ENCODE results near the gene CDC5L.
"Not testable (repeated sequence)": the region's sequence is repeated elsewhere in the genome, so short reads cannot be mapped to it uniquely, and the experiment has no call there.

The CDC5L gene

DNA sequence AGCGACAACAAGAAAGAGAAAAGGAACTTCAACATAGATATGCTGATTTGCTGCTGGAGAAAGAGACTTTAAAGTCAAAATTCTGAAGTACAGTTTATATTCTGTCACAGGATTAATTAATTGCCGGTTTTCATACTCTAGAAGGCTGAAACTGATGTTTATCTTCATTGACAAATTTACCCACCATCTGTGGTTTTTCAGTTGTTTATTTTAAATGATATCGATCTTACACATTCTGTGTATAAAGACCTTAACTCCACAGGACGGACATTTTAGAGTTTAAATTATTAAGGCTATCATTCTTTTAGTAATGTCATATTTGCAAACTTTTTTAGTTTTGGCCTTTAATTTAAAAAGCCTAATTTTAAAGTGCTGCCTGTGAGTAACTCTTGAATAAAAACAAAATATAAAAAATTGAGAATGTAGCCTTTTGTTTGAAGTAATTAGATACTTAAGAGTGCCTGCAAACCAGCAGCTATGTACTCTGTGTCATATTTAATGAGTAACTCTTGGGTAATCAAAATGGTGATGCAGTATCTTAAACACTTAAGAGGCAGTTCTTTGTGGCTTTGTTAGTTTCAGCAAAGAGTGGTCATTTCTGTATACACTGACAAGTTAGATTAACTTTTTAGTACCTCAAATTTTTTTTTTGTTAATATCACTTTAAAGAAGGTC lies 59.3 kb downstream of the CDC5L start:
- no CpG with 5 or more reads among the region's 4 CpGs for WGBS, 2 donors (ENCODE audit: extremely low coverage in 2 of 2, insufficient read length in 2 of 2, insufficient replicate concordance in 1 of 2)

GRCh38 chr6:44449181-44449580 lies 61.7 kb downstream of the CDC5L start:
- H4K8ac ChIP-seq (ENCODE audit: low read depth, low read length); H4K91ac ChIP-seq (ENCODE audit: low read depth, low read length, poor library complexity); H2BK15ac ChIP-seq (ENCODE audit: low read length); H2BK120ac ChIP-seq (ENCODE audit: low read depth, low read length); H3K14ac ChIP-seq (ENCODE audit: low read length); H2AFZ ChIP-seq (ENCODE audit: low read length); H3K18ac ChIP-seq (ENCODE audit: low read length); H3K4me3 ChIP-seq (ENCODE audit: low read length in 2 of 2); H2BK5ac ChIP-seq (ENCODE audit: low read length); H3K27me3 ChIP-seq (ENCODE audit: control insufficient read depth in 3 of 3, insufficient read depth in 3 of 3, low read depth in 1 of 3, low read length in 3 of 3); H3K4me1 ChIP-seq (ENCODE audit: control insufficient read depth in 2 of 2, insufficient read depth in 1 of 2, low read depth in 1 of 2, low read length in 2 of 2); H2AK5ac ChIP-seq (ENCODE audit: low read depth, low read length); H3K4me2 ChIP-seq (ENCODE audit: insufficient read depth, low read length, poor library complexity, severe bottlenecking); H3K23ac ChIP-seq (ENCODE audit: low read depth, low read length, poor library complexity); H3K9ac ChIP-seq (ENCODE audit: low read depth, low read length, poor library complexity); H3K27ac ChIP-seq (replicated peaks; ENCODE audit: low read length); H2BK12ac ChIP-seq (ENCODE audit: low read length); H3K4ac ChIP-seq (ENCODE audit: low read length); DNase-seq (ENCODE audit: low spot score); H3K79me1 ChIP-seq (ENCODE audit: low read depth, low read length); H3K9me3 ChIP-seq (replicated peaks in 1 of 2; ENCODE audit: control insufficient read depth in 2 of 2, insufficient read depth in 1 of 2, low read depth in 1 of 2, low read length in 2 of 2): not testable (repeated sequence)
- no CpG with 5 or more reads among the region's 2 CpGs for WGBS, 2 donors (ENCODE audit: extremely low coverage in 2 of 2, insufficient read length in 2 of 2, insufficient replicate concordance in 1 of 2)
- peaks cover 9 to 87% of the 10 kb centered on the region in 2 donors for H3K36me3 ChIP-seq (replicated peaks in 1 of 2; ENCODE audit: control insufficient read depth in 2 of 2, insufficient read depth in 2 of 2, low read length in 2 of 2)

More for the DNA sequence above, 59.3 kb downstream of the CDC5L start:
- Histone ChIP-seq H2AK5ac (ENCODE audit: low read depth, low read length) (no peak overlapping the region), H3K23ac (ENCODE audit: low read depth, low read length, poor library complexity) (no peak overlapping the region), H3K9ac (ENCODE audit: low read depth, low read length, poor library complexity) (no peak overlapping the region), H3K79me1 (ENCODE audit: low read depth, low read length) (no peaks in the 10 kb centered on the region), H2BK15ac (ENCODE audit: low read length) (no peak overlapping the region), H3K4me2 (ENCODE audit: insufficient read depth, low read length, poor library complexity, severe bottlenecking) (no peak overlapping the region), H3K4me1 (ENCODE audit: control insufficient read depth in 2 of 2, insufficient read depth in 1 of 2, low read depth in 1 of 2, low read length in 2 of 2) (no peaks in the 10 kb centered on the region), H2AFZ (ENCODE audit: low read length) (no peak overlapping the region), H3K18ac (ENCODE audit: low read length) (no peak overlapping the region), H3K36me3 (replicated peaks in 1 of 2; ENCODE audit: control insufficient read depth in 2 of 2, insufficient read depth in 2 of 2, low read length in 2 of 2) (peaks cover 3 to 86% of the 10 kb centered on the region in 2 donors), H4K91ac (ENCODE audit: low read depth, low read length, poor library complexity) (no peak overlapping the region), H3K27me3 (ENCODE audit: control insufficient read depth in 3 of 3, insufficient read depth in 3 of 3, low read depth in 1 of 3, low read length in 3 of 3) (no peaks in the 10 kb centered on the region), H4K8ac (ENCODE audit: low read depth, low read length) (no peak overlapping the region), H3K14ac (ENCODE audit: low read length) (no peak overlapping the region), H3K4me3 (ENCODE audit: low read length in 2 of 2) (no peak overlapping the region), H3K9me3 (replicated peaks in 1 of 2; ENCODE audit: control insufficient read depth in 2 of 2, insufficient read depth in 1 of 2, low read depth in 1 of 2, low read length in 2 of 2) (peaks cover 0 to 19% of the 10 kb centered on the region in 2 donors), H2BK12ac (ENCODE audit: low read length) (no peak overlapping the region), H2BK5ac (ENCODE audit: low read length) (no peak overlapping the region), H3K27ac (replicated peaks; ENCODE audit: low read length) (no peak overlapping the region), H3K4ac (ENCODE audit: low read length) (no peak overlapping the region), H2BK120ac (ENCODE audit: low read depth, low read length) (no peak overlapping the region)
- DNase-seq (ENCODE audit: low spot score): no peak

DNA sequence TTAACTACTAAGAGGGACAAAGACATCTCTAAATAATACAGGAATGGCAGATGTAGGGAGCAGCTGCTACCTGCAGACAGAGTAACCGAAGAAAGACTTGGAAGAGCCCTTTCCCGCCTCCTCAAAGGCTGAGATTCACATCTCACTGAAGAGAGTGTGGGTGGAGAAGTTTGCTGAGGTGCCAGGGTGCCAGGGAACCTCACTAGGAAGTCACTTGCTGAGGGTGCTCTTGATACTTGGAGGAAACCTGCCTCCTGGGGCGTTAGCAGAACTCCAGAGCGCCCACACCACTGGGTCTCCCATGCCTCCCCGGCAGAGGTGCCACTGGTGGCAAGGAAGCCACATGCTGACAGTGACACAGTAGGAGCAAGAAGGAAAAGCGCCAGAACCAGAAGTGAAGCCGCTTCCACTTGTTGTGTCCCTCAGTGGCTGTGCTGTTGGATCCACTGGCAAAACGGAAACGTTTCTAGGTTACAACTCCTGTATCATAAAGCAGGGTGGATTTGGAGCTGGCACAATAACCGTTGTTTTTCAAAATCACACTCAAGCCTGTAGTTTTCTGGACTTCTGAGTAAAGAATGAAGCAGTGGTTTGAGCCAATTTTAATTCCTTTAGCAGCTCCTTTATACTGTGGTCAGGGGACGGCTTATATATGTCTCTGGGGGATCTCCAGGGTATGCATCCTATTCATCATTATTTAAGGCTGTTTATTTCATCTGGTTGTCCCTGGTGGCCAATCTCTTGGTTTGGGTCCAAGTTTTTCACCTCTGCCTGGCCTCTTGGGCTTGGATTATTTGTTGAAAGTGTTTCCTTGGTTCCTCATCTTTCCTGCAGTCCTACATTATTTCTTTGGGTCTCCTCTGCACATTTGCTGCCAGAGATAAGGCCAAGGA lies 64.5 kb downstream of the CDC5L start:
- Histone ChIP-seq H3K4me3 (ENCODE audit: low read length in 2 of 2) (no peak overlapping the region), H3K27ac (replicated peaks; ENCODE audit: low read length) (no peak overlapping the region), H4K91ac (ENCODE audit: low read depth, low read length, poor library complexity) (no peak overlapping the region)

DNA sequence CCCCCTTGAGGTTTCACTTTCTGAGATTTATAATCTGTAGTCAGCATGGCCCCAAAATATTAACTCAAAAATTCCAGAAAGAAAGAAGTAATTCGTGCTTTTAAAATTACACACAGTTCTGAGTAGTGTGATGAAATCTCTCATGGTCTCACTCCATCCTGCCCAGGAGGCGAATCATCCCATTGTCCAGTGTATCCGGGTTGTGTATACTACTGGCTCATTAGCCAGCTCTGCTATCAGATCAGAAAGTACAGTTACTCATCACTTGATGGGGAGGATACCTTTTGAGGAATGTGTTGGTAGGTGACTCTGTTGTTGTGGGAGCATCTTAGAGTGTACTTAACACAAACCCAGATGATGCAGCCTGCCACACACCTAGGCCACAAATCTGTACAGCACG lies 65.2 kb downstream of the CDC5L start:
- Histone ChIP-seq H3K36me3 (replicated peaks in 1 of 2; ENCODE audit: control insufficient read depth in 2 of 2, insufficient read depth in 2 of 2, low read length in 2 of 2) (peaks cover 7 to 52% of the 10 kb centered on the region in 2 donors), H2BK15ac (ENCODE audit: low read length) (no peak overlapping the region), H3K23ac (ENCODE audit: low read depth, low read length, poor library complexity) (no peak overlapping the region), H3K9me3 (replicated peaks in 1 of 2; ENCODE audit: control insufficient read depth in 2 of 2, insufficient read depth in 1 of 2, low read depth in 1 of 2, low read length in 2 of 2) (no peaks in the 10 kb centered on the region), H3K4ac (ENCODE audit: low read length) (no peak overlapping the region), H3K79me1 (ENCODE audit: low read depth, low read length) (no peaks in the 10 kb centered on the region), H3K27me3 (ENCODE audit: control insufficient read depth in 3 of 3, insufficient read depth in 3 of 3, low read depth in 1 of 3, low read length in 3 of 3) (no peaks in the 10 kb centered on the region), H3K9ac (ENCODE audit: low read depth, low read length, poor library complexity) (no peak overlapping the region), H3K4me3 (ENCODE audit: low read length in 2 of 2) (no peak overlapping the region), H2AK5ac (ENCODE audit: low read depth, low read length) (no peak overlapping the region), H4K8ac (ENCODE audit: low read depth, low read length) (no peak overlapping the region), H2AFZ (ENCODE audit: low read length) (no peak overlapping the region), H2BK5ac (ENCODE audit: low read length) (no peak overlapping the region), H2BK120ac (ENCODE audit: low read depth, low read length) (no peak overlapping the region), H4K91ac (ENCODE audit: low read depth, low read length, poor library complexity) (no peak overlapping the region), H3K4me1 (ENCODE audit: control insufficient read depth in 2 of 2, insufficient read depth in 1 of 2, low read depth in 1 of 2, low read length in 2 of 2) (no peaks in the 10 kb centered on the region), H3K18ac (ENCODE audit: low read length) (no peak overlapping the region), H2BK12ac (ENCODE audit: low read length) (no peak overlapping the region), H3K4me2 (ENCODE audit: insufficient read depth, low read length, poor library complexity, severe bottlenecking) (no peak overlapping the region), H3K27ac (replicated peaks; ENCODE audit: low read length) (no peak overlapping the region), H3K14ac (ENCODE audit: low read length) (no peak overlapping the region)
- WGBS, 2 donors (ENCODE audit: extremely low coverage in 2 of 2, insufficient read length in 2 of 2, insufficient replicate concordance in 1 of 2): no CpG with 5 or more reads among the region's 4 CpGs
- DNase-seq (ENCODE audit: low spot score): no peak

More for the DNA sequence above, 64.5 kb downstream of the CDC5L start:
- H2BK5ac ChIP-seq (ENCODE audit: low read length): no peak overlapping the region
- no peaks in the 10 kb centered on the region for H3K4me1 ChIP-seq (ENCODE audit: control insufficient read depth in 2 of 2, insufficient read depth in 1 of 2, low read depth in 1 of 2, low read length in 2 of 2)
- H2BK12ac ChIP-seq (ENCODE audit: low read length): no peak overlapping the region
- no peak overlapping the region for H2BK120ac ChIP-seq (ENCODE audit: low read depth, low read length)
- H3K9ac ChIP-seq (ENCODE audit: low read depth, low read length, poor library complexity): no peak overlapping the region
- no peak overlapping the region for H3K4ac ChIP-seq (ENCODE audit: low read length)
- no peak overlapping the region for H3K23ac ChIP-seq (ENCODE audit: low read depth, low read length, poor library complexity)
- no peak for DNase-seq (ENCODE audit: low spot score)
- H3K4me2 ChIP-seq (ENCODE audit: insufficient read depth, low read length, poor library complexity, severe bottlenecking): no peak overlapping the region
- no peak overlapping the region for H3K14ac ChIP-seq (ENCODE audit: low read length)
- H3K79me1 ChIP-seq (ENCODE audit: low read depth, low read length): no peaks in the 10 kb centered on the region
- H3K9me3 ChIP-seq (replicated peaks in 1 of 2; ENCODE audit: control insufficient read depth in 2 of 2, insufficient read depth in 1 of 2, low read depth in 1 of 2, low read length in 2 of 2): no peaks in the 10 kb centered on the region
- no peak overlapping the region for H4K8ac ChIP-seq (ENCODE audit: low read depth, low read length)
- no peak overlapping the region for H2AK5ac ChIP-seq (ENCODE audit: low read depth, low read length)
- no peak overlapping the region for H3K18ac ChIP-seq (ENCODE audit: low read length)
- peaks cover 7 to 59% of the 10 kb centered on the region in 2 donors for H3K36me3 ChIP-seq (replicated peaks in 1 of 2; ENCODE audit: control insufficient read depth in 2 of 2, insufficient read depth in 2 of 2, low read length in 2 of 2)
- no peaks in the 10 kb centered on the region for H3K27me3 ChIP-seq (ENCODE audit: control insufficient read depth in 3 of 3, insufficient read depth in 3 of 3, low read depth in 1 of 3, low read length in 3 of 3)
- H2AFZ ChIP-seq (ENCODE audit: low read length): no peak overlapping the region
- no CpG with 5 or more reads among the region's 11 CpGs for WGBS, 2 donors (ENCODE audit: extremely low coverage in 2 of 2, insufficient read length in 2 of 2, insufficient replicate concordance in 1 of 2)
- no peak overlapping the region for H2BK15ac ChIP-seq (ENCODE audit: low read length)

Measured in neuronal stem cell (in vitro differentiated cells).